Peyer's patch (tissue), 4 donors: ENCODE measurements around the gene IAH1. TPM values are rescaled to one million over a fixed set of nuclear protein-coding genes. Genes with fewer than 3 reads are reported as not detected.

ENCODE experiments used
- DNase-seq, 3 donors: peaks; one replicate each; pipeline ENCODE4 v3.0.0-alpha.2; 2017 to 2019
- H3K27ac ChIP-seq, 4 donors: fragments of 200-600 bp; sonication (generic); one replicate each; pipeline ENCODE4 v1.5.1; 2016 to 2019
- H3K27me3 ChIP-seq, 2 donors: fragments of 200-600 bp; sonication (generic); one replicate each; pipeline ENCODE4 v1.5.1; 2019
- H3K36me3 ChIP-seq, 3 donors: fragments of 200-600 bp; sonication (generic); one replicate each; pipeline ENCODE4 v1.5.1; 2016 to 2019
- H3K4me1 ChIP-seq, 4 donors: fragments of 200-600 bp; sonication (generic); one replicate each; pipeline ENCODE4 v1.5.1; 2016 to 2019
- H3K4me3 ChIP-seq, 4 donors: fragments of 200-600 bp; sonication (generic); 1 replicate in 3 of 4; 2 replicates in 1 of 4; pipeline ENCODE4 v1.5.1; 2016 to 2019; ENCODE audit warnings: mild to moderate bottlenecking in 1 of 4
- H3K9me3 ChIP-seq, 4 donors: fragments of 200-600 bp; sonication (generic); one replicate each; pipeline ENCODE4 v1.5.1; 2016 to 2019; ENCODE audit warnings: mild to moderate bottlenecking in 1 of 4
- POLR2A ChIP-seq, 2 donors: fragments of 450-650 bp; IDR thresholded peaks; one replicate each; pipeline ENCODE4 v1.5.1; 2017; ENCODE audit warnings: antibody characterized with exemption in 2 of 2, mild to moderate bottlenecking in 2 of 2, moderate library complexity in 2 of 2
- total RNA-seq, 4 donors: library from RNA; depleted of rRNA; stranded (reverse); fragments of >200 nt; gene quantifications; one replicate each; pipeline ENCODE4 v1.1.0, GENCODE V29; 2016
- TF ChIP-seq, protein P1 (sequence below), 6 experiments: fragments of 450-650 bp in 4 of 6; fragments of 200-600 bp in 2 of 6; sonication (generic) in 1 of 6; IDR thresholded peaks; one replicate each; pipeline ENCODE4 v1.5.1; 2017 to 2019; ENCODE audit warnings: antibody characterized with exemption in 6 of 6, mild to moderate bottlenecking in 3 of 6, moderate library complexity in 1 of 6

Gene IAH1
- total RNA-seq, 4 donors from 2014 or later, result 39.2 to 59.4 (median 43.5) TPM

DNA sequence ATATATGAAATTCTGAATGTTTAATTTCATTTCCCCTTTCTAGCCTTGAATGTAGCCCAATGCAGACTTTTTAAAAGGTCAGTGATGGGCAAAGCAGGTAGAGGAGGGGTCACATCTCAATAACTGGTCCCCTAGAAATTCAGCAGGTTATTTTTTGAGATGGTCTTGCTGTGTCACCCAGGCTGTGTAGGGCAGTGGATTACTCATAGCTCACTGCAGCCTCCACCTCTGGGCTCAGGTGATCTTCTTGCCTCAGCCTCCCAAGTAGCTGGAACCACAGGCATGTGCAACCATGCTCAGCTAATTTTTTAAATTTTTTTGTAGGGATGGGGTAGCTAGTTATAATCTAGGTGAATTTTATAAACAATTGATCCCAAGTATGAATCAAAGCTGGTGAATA lies 8.8 kb downstream of the IAH1 start:
- H3K4me1 ChIP-seq, result no peaks in the 10 kb centered on the region
- no peaks in the 10 kb centered on the region for H3K27me3 ChIP-seq
- no peaks in the 10 kb centered on the region for H3K9me3 ChIP-seq
- TF ChIP-seq, protein P1, sequence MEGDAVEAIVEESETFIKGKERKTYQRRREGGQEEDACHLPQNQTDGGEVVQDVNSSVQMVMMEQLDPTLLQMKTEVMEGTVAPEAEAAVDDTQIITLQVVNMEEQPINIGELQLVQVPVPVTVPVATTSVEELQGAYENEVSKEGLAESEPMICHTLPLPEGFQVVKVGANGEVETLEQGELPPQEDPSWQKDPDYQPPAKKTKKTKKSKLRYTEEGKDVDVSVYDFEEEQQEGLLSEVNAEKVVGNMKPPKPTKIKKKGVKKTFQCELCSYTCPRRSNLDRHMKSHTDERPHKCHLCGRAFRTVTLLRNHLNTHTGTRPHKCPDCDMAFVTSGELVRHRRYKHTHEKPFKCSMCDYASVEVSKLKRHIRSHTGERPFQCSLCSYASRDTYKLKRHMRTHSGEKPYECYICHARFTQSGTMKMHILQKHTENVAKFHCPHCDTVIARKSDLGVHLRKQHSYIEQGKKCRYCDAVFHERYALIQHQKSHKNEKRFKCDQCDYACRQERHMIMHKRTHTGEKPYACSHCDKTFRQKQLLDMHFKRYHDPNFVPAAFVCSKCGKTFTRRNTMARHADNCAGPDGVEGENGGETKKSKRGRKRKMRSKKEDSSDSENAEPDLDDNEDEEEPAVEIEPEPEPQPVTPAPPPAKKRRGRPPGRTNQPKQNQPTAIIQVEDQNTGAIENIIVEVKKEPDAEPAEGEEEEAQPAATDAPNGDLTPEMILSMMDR (IDR thresholded peaks at IDR 0.05), result no peak
- TF ChIP-seq POLR2A (IDR thresholded peaks at IDR 0.05), result no peak
- peaks cover 0 to 90% (median 0%) of the 10 kb centered on the region in 3 donors for H3K36me3 ChIP-seq
- no peak overlapping the region for H3K4me3 ChIP-seq
- no peak overlapping the region for H3K27ac ChIP-seq
- no peak for DNase-seq

DNA sequence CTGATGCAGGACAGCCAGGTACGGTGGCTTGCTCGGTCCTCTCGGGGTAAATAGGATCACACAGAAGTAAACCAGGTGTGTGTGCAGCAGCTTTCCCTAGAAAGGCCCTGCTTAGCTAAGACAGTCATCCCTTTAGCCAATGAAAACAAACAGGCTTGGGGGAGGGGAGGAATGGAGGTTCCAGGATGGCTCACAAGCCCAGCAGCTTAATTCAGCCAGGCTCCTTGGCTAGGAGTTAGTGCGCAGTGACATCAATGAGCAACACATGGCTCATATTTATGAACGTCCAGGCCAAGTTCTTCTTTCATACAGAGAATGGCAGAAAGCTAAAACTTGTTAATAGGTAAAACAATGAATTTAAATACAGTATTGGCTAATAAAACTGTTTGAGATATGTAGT lies 10.2 kb downstream of the IAH1 start:
- Histone ChIP-seq H3K36me3 (peaks cover 0 to 95% (median 0%) of the 10 kb centered on the region in 3 donors), H3K4me3 (no peak overlapping the region)
- DNase-seq, result no peak

DNA sequence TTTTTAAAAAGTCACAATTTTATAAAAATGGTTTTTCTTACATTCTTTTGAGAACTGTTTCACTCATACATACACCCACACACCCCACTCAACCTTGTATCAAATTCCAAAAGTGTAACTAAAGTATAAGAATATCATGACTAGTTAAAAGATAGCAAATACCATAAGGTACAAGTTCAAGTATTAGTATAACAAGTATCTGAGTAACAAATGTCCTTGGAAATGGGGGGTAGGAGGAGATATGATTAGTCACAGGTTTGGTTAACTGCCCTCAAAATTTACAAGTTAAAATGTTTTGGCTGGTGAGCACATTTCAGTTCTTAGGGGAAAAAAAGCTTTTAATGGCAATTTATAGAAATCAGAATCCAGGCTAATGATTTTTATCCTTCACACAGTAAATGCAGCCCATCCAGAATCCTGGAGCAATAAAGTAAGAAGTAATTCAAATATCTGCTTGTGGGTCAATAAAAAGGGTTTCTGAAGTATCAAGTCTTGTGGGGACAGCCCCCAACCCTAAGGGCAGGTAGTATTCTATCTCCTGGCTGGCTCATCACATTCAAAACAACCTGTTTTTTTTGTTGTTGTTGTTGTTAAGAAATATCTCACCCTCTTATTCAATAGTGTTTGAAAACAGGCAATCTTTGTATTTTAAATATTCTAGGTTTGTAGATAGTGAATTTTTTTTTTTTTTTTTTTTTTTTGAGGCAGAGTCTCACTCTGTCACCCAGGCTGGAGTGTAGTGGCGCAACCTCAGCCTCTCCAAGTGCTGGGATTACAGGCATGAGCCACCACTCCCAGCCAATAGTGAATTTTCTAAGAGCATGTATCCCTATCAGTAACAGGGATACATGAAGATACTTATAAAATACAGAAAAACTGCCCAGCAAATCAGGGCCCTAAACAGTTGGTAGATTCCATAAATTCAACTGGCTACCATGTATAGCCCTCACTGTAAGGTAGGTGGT lies 14.5 kb downstream of the IAH1 start:
- TF ChIP-seq, protein P1 (IDR thresholded peaks at IDR 0.05), result no peak
- no peak for TF ChIP-seq POLR2A (IDR thresholded peaks at IDR 0.05)
- no peaks in the 10 kb centered on the region for H3K4me1 ChIP-seq
- no peaks in the 10 kb centered on the region for H3K9me3 ChIP-seq
- DNase-seq, result no peak
- H3K27me3 ChIP-seq, result no peaks in the 10 kb centered on the region
- H3K4me3 ChIP-seq, result no peak overlapping the region
- H3K36me3 ChIP-seq, result peaks cover 0 to 100% (median 0%) of the 10 kb centered on the region in 3 donors
- no peak overlapping the region for H3K27ac ChIP-seq

More for the DNA sequence above, 10.2 kb downstream of the IAH1 start:
- no peak for TF ChIP-seq POLR2A (IDR thresholded peaks at IDR 0.05)
- TF ChIP-seq, protein P1 (IDR thresholded peaks at IDR 0.05), result no peak
- H3K4me1 ChIP-seq, result no peaks in the 10 kb centered on the region
- no peaks in the 10 kb centered on the region for H3K27me3 ChIP-seq
- H3K9me3 ChIP-seq, result no peaks in the 10 kb centered on the region
- no peak overlapping the region for H3K27ac ChIP-seq

DNA sequence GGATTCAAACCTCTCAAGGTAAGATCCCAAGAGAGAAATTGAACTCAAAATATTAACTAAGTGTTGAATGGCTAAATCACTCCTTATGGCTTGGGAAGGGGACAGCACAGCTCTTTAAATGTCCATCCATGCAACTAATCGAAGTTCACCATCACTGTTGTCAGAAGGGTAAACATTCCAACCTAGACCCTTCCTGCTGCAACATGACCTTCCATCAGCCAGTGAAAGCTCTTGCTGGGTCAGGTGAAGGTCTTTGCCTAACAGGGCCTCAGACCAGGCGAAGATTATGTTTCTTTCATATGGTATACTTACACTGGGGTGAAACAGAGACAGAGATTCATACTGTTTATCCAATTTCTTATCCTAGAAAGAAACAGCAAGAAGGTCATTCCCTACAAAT lies 16.4 kb downstream of the IAH1 start:
- TF ChIP-seq, protein P1 (IDR thresholded peaks at IDR 0.05), result no peak
- TF ChIP-seq POLR2A (IDR thresholded peaks at IDR 0.05), result no peak
- Histone ChIP-seq H3K4me1 (no peaks in the 10 kb centered on the region), H3K27me3 (no peaks in the 10 kb centered on the region), H3K27ac (no peak overlapping the region), H3K4me3 (no peak overlapping the region), H3K36me3 (peaks cover 0 to 96% (median 0%) of the 10 kb centered on the region in 3 donors), H3K9me3 (no peaks in the 10 kb centered on the region)
- DNase-seq, result no peak

DNA sequence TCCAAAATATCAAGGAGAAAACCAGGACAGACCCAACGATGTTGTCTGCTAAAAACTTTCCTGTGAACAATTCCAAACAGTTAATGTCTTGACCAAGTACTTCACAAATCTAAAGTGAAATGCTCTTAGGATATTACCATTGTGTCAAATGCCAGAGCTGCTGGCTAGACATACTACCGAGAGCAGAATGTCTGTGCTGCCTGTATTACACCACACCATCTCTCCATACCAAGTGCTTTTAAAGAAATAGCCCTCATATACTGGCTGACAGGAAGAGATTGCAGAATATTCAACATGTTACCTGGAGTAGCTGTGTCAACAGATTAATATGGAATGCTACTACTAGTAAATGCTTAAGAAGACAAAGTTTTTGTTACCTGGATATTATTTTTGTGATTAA lies 18.6 kb downstream of the IAH1 start:
- no peak for DNase-seq

More for the DNA sequence above, 18.6 kb downstream of the IAH1 start:
- Histone ChIP-seq H3K27me3 (no peaks in the 10 kb centered on the region), H3K4me1 (no peaks in the 10 kb centered on the region), H3K36me3 (peaks cover 0 to 96% (median 0%) of the 10 kb centered on the region in 3 donors), H3K27ac (no peak overlapping the region), H3K9me3 (no peaks in the 10 kb centered on the region), H3K4me3 (no peak overlapping the region)
- TF ChIP-seq, protein P1 (IDR thresholded peaks at IDR 0.05), result no peak
- no peak for TF ChIP-seq POLR2A (IDR thresholded peaks at IDR 0.05)
